Right ventricle myocardium superior (tissue), 1 donor: ENCODE results near the gene CWF19L2. TPM values are rescaled to one million over a fixed set of nuclear protein-coding genes. Genes with fewer than 3 reads are reported as not detected.

Experiments used
- ATAC-seq: fragments of 200-7000 bp; cut with Tn5 transposase; one replicate; pipeline ENCODE4 v1.9.1; 2020; ENCODE audit warnings: mild to moderate bottlenecking; ENCODE audit not compliant: poor library complexity
- DNase-seq: peaks from one replicate; pipeline ENCODE4 v3.0.0-alpha.2; 2020
- intact Hi-C: fragments of 100-400 bp; cut with DNase I; formaldehyde crosslinking; loops from one replicate; pipeline ENCODE4 v1.11.2; 2022
- total RNA-seq: library from RNA; stranded (reverse); fragmentation: NEBNext Ultra II Directional; extraction: Animal tissue kit (Norgen Biotek cat#: 25700); gene quantifications from one replicate; pipeline ENCODE4 v1.2.1, GENCODE V29; 2021
- donor health status: DM: no; HTN: yes; CAD: no; lungs with severe emphysema.

CWF19L2 gene
- total RNA-seq, 1 donor from 2014 or later = 8.4 TPM

DNA sequence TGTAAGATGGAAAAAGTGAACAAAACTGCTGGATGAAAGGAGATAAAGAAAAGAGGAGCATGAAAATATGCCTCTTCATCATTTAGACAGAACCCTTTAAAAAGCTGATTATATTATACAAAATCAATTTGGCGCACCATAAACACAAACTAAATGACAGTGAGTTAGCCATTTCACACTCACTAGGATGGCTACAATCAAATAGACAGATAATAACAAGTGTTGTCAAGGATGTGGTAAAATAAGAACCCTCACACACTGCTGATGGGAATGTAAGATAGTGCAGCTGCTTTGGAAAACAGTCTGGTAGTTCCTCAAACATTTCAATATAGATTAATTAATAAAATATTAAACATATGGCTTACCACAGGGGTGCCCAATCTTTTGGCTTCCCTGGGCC is 99.7 kb downstream of the CWF19L2 start:
- intact Hi-C loops = no loop called here
- ATAC-seq = no peak

GRCh38 chr11:107354780-107355179 is 102.8 kb downstream of the CWF19L2 start:
- DNase-seq (no peak), ATAC-seq (no peak)
- intact Hi-C loops = no loop called here

More for the DNA sequence above, 99.7 kb downstream of the CWF19L2 start:
- DNase-seq = no peak

GRCh38 chr11:107337917-107338316 is 119.7 kb downstream of the CWF19L2 start:
- intact Hi-C loops = no loop called here
- DNase-seq = no peak
- ATAC-seq = no peak

- intact Hi-C loops = no loop called here
- DNase-seq = no peak
- ATAC-seq = no peak
Measured at GRCh38 chr11:107331728-107332127, 125.9 kb downstream of the CWF19L2 start.

- intact Hi-C loops = loop anchor here (10.0 kb wide), 1 partner anchor 56 kb away; no protein-coding TSS in a partner anchor
- ATAC-seq (no peak), DNase-seq (no peak)
Measured at GRCh38 chr11:107329164-107329563, 128.5 kb downstream of the CWF19L2 start.

- DNase-seq (no peak), ATAC-seq (no peak)
- intact Hi-C loops = no loop called here
Measured at GRCh38 chr11:107316426-107316825, 141.2 kb downstream of the CWF19L2 start.

- ATAC-seq (no peak), DNase-seq (no peak)
- intact Hi-C loops = no loop called here
Measured at GRCh38 chr11:107307991-107308390, 149.6 kb downstream of the CWF19L2 start.

- ATAC-seq (no peak), DNase-seq (no peak)
- intact Hi-C loops = no loop called here
Measured at GRCh38 chr11:107301878-107302277, 155.7 kb downstream of the CWF19L2 start.

GRCh38 chr11:107293677-107294344 is 163.8 kb downstream of the CWF19L2 start:
- no peak for DNase-seq

DNA sequence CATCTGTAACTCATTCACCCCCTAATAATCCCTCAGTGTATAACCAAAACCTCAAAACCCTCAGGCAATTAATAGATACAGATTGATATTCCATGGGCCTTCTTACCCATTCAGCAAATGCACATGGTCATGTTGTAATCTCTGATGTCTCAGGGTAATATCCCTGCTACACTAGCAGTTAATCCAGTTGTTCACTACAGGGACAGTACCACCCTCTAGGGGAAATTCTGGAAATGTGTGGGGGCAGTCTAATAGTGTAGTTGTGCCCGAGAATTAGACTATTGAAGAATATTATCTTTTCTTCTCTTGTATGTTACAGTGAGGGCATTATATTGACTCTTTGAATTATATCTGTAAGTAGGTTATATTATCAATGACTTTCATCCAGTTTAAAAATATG is 175.4 kb downstream of the CWF19L2 start:
- intact Hi-C loops = no loop called here
- ATAC-seq = no peak
- DNase-seq = no peak

More at GRCh38 chr11:107293677-107294344, 163.8 kb downstream of the CWF19L2 start:
- intact Hi-C loops = no loop called here
- no peak for ATAC-seq

Other genes with a start within 250 kb of the CWF19L2 start
- gene ALKBH8, start 107.9 kb upstream of the CWF19L2 start, total RNA-seq = 6.2 TPM
- 1.00 TPM for gene ELMOD1, start 133.3 kb upstream of the CWF19L2 start, total RNA-seq